ENCODE results near the gene ASS1.
A peak's percentile ranks its signal among the peaks of the same experiment; 100 is the strongest.

ASS1 gene

GRCh38 chr9:130458027-130458803, 13.5 kb downstream of the ASS1 start:
- no peak for DNase-seq

GRCh38 chr9:130458804-130459067, 14.0 kb downstream of the ASS1 start:
- DNase-seq = no peak

GRCh38 chr9:130459151-130459550, 14.4 kb downstream of the ASS1 start:
- DNase-seq = no peak

- no peak for DNase-seq
These were observed 15.3 kb downstream of the ASS1 start for GRCh38 chr9:130459941-130460669.

- peak; percentile 6 to 80 for DNase-seq
These were observed 16.5 kb downstream of the ASS1 start for GRCh38 chr9:130461218-130461630.

DNA sequence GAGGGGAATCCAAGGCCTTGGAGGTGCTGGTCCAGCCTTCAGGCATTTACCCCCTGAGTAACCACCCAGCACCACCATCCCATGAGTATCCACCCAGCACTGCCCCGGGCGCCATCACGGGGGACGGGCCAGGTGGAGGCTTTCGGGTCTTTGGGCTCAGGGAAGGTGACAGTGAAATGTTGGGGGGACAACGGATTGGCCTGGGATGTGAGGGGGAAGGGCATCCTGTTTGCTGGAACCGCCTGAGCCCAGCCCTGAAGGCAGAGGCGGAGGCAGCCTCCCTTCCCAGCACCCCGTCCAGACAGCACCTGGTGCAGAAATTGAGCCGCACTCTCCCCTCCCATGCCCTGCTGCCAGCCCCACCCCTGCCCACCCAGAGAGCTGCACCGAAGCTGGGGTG, 17.0 kb downstream of the ASS1 start:
- DNase-seq = no peak

GRCh38 chr9:130462685-130463540, 18.2 kb downstream of the ASS1 start:
- DNase-seq = no peak

- no peak for DNase-seq
These were observed 19.3 kb downstream of the ASS1 start for GRCh38 chr9:130463763-130464745.

- DNase-seq = no peak
These were observed 20.8 kb downstream of the ASS1 start for GRCh38 chr9:130465383-130466096.

GRCh38 chr9:130466537-130467217, 21.9 kb downstream of the ASS1 start:
- DNase-seq = no peak

DNA sequence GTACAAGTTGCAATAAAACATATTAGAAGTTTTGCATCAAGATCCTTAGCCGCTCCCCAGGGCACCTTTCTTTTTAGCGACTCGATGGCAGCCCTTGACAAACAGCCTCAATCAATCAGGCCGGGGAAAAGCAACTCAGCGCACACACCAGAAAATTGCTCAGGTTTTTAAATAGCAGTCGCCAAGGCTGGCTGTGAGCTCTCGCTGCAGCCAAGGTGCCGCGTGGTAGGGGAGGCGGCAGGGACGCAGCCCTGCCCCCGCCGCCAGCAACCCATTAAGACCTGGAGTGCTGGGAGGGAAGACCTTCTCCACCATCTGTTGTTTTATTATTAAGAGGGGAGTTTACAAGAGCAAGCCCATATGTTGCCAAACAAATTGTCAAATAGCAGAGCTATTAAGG, 22.6 kb downstream of the ASS1 start:
- no peak for DNase-seq

- DNase-seq = no peak
These were observed 23.8 kb downstream of the ASS1 start for GRCh38 chr9:130468566-130468965.

- DNase-seq = no peak
These were observed 25.5 kb downstream of the ASS1 start for GRCh38 chr9:130470269-130470668.

- no peak for DNase-seq
These were observed 26.2 kb downstream of the ASS1 start for GRCh38 chr9:130470950-130471349.

- DNase-seq = no peak
These were observed 26.8 kb downstream of the ASS1 start for GRCh38 chr9:130471411-130472183.

DNA sequence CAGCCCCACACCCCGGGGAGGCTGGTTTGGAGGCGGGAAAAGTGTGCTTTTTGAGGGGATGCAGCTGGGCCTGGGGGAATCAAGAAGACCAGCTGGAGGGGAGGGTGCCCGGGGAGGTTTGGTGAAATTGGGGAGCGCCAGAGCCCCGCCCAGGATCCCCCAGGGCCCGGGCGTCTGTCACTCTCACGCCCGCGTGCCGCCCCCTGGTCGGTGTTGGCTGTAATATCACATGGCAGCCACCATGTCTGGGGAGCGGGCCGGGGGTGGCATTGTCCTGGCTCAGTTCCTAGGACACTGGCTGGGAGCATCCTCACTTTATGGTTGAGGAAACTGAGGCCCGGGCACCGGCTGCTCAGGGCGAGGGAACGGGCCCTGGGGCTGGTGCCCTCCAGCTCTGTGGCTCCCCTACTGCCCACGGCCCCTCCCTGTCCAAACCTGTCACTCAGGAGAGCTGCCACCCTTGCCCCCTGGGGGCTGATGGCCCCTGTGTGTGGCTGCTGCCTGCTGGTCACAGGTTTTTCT, 27.5 kb downstream of the ASS1 start:
- no peak for DNase-seq

DNA sequence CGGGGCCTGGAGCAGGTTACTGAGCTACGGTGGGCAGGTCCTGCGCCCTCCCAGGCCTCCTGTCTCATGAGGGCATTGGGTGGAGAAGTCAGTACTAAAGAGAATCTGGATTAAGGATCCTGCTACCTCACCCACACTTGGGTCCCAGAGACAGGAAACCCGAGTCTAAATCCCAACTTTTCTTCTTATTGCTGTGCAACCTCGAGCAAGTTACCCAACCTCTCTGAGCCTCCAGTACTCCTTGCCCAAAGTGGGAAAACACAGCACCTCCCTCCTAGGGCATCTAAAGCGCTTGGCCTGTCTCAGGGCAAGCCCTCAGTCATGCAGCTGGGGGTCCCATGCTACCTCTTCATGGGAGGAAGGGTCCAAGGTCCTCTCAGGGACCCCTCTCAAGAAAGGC, 28.2 kb downstream of the ASS1 start:
- DNase-seq = no peak

GRCh38 chr9:130473566-130473965, 28.8 kb downstream of the ASS1 start:
- DNase-seq = no peak

DNA sequence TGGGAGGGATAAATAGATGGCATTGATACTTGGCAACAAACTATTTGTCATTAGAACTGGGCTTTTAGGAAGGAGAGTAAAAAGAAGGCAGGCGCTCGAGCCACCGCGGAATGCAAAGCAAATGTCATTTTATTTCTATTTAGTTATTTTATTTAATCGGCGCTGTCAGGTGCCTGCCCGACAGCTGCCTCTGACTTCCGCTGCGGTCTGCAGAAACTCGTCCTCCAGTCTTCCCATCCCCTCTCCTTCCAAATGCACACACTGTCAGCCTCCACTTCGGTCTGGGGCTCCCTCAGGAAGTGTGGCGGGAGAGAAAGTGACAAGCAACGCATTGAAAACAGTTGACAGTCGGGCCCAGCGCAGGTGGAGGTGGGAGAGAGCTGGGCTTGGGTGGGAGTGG, 29.3 kb downstream of the ASS1 start:
- DNase-seq = no peak

DNA sequence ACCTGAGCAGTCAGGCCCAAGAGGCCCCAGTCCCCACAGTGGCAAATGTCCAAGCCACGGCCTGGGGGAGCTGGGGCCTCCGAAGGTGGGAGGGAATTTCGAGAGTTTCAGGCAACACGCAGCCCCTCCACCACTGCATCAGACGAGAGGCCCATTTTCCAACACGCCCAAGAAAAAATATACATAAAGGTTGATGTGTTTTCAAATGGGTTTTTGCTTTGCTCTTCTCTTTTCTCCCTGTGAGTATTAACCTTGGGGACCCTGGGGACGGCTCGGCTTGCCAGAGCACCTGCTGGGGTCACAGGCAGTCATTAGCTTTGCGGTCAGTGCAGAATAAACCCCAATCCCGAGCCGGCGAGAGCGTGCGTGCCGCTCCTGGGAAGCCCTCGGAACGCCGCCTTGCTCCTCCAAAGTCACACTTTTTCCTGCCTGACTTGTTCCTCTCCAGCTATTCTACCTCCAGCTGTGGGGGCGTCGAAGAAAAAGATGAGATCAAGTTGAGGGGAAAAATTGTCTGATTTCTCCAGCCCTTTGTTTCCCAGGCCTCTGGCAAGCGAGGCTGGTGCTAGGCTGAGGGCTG, 31.5 kb downstream of the ASS1 start:
- no peak for DNase-seq

Data from inflammatory macrophage treated with lipopolysaccharide for 1 hour (primary cell).